HG03135 (cell line): ENCODE results near the gene RBM38.
A peak's percentile ranks its signal among the peaks of the same experiment; 100 is the strongest.

Experiments
- ATAC-seq: cut with Tn5 transposase; IDR thresholded peaks from one replicate; pipeline ENCODE4 v1.9.1; 2021; ENCODE audit warnings: mild to moderate bottlenecking, moderate library complexity; ENCODE audit not compliant: unreplicated experiment

RBM38 gene

DNA sequence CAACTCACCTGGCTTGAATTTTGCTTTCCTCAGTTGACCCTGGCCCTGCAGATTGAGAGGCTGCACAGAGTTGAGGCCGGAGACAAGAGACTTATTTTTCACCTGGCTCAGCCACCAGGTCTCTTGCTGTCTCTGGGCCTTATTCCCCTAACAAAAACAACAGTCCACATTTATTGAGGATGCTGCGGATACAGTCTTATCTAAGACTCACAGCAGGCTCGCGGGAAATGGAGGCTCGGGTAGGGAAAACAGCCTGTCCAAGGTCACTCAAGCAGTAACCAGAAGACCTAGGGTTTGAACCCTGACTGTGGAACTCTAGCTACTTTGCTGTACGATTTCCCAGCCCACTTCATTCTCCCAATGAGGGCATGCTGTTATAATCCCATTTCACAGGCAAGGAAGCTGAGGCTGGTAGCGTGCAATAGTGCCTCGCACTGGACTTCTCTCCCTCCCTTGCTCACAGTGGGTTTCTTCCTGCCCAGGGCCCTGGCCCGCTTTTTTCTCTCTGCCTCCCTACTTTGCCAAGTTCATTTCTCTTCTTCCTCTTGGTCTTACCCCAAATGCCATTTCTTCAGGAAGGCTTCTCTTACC lies 57.7 kb downstream of the RBM38 start:
- no peak for ATAC-seq

DNA sequence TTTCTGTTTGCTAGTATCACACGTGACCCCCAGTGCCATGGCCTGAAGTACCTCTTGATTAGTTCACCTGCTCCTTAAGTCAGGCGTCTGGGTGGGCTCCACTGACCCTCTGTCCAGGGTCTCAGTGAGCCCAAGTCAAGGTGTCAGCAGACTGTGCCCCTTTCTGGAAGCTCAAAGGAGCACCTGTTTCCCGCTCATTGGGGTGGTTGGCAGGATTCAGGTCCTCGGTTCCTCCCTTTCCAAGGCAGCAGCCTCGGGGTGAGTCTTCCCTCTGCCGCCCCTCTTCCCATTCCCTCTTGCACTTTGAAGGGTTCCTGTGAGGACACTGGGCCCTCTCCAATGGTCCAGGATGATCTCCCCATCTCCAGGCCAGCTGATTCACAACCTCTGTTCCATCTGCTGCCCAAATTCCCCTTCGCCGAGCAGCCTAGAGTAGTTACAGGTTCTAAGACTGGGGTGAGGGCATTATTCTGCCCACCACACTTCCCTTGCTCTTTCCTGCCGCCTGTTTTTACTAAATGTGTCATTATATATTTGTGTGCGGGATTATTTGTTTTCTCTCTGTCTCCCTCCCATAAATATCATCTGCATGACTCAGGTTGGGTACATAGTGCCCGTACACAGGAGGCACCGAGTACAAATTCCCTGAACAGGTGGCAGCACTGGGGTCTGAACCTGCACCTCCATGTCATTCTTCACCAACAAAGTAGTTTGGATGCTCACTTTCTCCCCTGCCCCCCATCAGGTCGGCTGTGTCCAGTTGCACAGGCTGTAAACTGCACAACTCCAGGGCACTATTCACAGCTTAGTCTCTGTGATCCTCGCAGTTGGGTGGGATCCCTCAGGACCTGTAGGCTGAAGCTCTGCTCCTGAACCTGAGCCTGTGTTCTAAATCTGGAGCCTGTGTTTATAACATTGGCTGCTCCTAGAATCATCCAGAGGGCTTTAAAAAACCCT lies 58.5 kb downstream of the RBM38 start:
- no peak for ATAC-seq

DNA sequence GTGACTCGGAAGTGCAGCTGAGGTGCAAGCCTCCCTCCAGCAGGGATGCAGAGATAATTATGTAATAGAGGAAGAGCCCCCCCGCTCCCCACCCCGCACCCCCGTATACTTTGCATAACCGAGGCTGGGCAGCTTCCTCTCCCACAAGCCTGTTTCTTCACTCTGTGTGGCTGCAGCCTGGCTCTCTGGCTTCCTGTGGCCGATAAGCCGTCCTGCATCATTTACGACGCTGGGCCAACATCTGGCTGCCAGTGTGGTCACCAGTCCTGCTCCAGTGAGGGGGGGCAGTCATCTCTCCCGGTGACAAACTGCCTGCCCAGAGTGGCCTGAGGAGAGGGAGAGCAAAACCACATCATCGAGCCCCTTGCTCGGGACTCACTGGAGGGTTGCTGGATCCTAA lies 59.2 kb downstream of the RBM38 start:
- ATAC-seq: peak; percentile 75

DNA sequence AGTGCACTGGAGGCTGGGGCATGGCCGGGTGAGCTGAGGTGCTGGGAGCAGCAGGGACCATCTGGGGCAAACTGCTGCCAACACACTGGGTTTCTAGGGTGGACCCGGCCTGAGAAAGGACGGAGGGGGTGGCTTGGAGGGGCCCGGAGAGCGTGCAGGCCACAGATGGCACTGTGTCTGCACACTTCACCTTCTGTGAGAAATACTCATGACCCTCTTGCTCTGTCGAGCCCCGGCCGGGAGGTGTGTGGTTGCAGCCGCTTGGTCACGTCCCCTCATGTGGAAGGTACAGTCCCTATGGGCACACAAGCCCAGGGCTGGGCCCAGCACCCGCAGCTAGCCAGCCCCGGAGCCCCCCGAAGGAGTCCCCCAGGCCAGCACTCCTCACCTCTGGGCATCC lies 59.7 kb downstream of the RBM38 start:
- ATAC-seq: no peak

DNA sequence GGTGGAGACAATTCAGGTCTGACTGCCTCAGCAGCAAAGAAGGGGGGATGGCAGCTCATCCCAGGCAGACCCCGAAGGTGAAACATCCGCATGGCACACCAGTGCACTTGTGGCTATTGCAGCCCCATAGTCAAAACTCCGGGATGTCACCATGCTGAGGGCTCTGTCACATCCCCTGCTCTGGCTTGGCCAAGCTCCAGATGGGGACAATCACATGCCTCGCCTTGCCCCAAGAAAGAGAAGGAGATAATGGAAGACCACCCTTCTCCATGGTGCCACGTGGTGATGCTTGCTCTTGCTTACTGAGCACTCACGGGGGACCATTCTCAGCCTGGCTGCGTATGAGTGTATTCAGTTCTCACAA lies 60.2 kb downstream of the RBM38 start:
- ATAC-seq: no peak

DNA sequence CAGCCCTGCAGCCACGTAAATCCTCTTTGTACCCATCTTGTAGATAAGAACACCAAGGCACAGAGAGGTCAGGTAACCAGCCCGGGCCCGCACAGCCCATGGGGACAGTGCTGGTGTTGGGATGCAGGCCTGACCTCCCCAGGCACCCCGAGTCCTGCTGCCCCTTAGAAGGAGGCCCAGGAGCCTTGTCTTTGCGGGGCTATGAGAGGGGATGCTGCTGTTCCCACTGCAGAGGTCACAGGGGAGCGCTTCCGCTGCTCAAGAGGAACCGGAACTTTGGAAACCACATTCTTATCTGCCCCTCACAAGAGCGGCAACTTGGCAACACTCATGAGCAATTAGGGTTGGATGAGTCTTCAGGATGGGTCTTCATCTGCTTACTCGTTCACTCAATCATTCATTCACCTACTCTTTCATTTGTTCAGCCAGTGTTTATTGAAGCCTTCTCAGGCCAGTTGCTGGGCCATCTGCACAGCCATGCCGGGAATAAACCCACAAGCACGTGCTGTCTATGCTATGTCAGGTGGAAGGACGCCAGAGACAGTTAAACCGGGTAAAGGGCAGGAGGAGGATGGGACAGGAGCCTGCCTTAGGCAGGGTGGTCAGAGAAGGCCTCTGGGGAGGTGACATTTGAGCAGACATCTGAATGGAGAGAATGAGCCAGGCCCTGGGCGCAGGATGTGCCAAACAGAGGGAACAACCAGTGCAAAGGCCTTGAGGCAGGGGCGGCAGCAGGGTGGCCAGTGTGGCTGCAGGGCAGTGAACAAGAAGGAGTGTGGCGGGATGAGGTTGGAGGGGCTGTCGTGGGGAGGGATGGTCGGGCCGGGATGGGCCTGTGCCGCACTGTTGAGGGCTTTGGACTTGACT lies 60.8 kb downstream of the RBM38 start:
- ATAC-seq: no peak

DNA sequence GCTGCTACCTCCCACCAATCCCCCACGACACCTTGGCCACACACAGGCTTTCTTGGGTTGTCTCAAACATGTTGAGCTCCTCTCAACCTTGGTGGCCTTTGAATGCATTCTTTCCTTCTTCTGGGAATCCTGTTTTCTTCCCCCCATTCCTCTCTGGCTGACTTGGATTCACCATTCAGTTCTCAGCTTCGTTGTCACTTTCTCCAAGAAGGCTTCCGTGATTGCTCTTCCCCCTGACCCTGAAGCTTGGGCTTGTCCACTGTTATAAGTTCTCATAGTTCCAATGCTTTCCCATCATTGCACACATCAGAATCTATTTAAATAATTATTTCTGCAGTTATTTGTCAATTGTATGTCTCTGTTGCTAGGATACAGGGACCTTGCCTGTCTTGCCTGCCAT lies 64.2 kb downstream of the RBM38 start:
- no peak for ATAC-seq

DNA sequence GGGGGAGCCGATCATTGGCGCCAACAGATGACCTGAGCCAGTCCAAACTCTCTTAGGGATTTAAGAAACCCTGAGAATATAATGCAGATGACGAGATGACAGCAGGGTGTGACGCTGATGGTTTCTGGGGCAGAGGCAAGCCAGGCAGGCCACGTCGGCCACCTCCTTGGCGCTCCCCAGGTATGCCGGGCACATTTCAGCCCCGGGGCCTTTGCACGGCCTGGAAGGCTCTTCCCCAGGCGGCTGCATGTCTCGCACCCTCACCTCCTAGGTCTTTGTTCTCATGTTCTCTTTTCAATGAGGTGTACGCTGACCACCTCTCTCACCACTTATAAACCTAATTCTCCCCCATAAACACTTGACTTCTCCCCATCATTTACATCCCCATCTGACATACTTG lies 64.9 kb downstream of the RBM38 start:
- ATAC-seq: no peak

DNA sequence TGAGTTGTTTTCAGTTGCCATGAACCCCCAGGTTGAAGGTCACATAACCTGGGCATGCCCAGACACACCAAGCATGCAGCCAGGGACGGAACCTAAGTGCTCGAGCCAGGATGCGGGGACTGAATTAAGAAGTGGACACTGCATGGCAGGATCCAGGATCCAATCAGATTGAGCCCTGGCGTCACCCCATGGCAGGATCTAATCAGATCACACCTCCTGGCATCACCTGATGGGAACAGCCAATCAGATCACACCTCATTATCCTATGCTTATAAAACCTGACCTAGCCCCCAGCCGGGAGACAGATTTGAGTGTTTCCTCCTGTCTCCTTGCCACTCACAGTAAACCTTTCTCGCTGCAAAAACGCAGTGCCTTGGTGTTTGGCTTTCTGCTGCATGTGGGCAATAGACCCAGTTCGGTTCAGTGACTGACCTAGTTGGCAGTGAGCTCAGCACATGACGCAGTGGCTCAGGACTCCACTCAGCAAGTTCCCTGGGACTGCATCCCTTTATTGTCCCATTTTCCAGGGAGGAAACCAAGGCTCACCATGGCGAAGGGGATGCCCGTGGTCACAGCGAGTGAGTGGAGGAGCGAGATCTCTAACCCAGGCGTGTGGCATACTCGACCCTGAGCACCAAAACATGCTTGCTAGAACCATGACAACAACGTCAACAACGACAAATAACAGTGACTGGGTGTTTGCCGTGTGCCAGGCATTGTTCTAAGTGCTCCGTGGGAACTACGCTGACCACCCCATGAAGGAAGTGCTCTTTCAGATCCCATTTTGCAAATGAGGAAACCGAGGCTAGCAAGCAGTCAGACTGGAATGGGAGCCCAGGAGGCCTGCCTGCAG lies 66.3 kb downstream of the RBM38 start:
- no peak for ATAC-seq

DNA sequence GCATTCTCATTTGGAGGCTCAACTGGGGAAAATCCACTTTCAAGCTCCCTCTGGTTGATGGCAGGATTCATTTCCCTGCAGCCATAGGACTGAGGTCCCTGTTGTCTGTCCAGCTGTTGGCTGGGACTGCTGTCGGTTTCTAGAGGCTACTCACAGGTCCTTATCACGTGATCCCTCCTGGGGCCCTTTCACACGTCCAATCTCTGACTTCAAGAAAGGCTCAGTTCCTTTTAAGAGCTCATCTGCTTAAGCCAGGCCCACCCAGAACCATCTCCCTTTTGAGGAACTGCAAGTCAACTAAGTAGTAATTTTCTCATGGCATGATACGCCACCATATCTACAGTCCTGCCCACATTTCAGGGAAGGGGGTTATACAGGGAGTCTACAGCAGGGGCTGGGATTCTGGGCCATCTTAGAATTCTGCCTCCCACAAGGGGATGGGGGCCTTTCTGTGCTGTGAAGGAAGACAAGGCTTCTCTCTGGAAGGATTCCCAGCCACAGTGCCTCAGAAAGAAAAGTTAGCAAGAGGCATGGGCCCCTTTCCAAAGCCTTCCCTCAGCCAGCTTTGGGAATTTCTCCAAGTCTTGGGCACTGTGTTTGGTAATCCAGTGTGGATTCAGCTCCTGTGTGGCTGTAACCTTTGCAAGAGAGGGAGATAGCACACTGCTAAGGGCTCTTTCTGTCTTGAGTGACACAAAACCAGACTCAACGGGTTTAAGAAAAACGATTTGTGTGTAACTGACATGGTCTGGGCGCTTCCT lies 67.4 kb downstream of the RBM38 start:
- ATAC-seq: no peak
